ENCODE measurements around the gene KLF3. TPM values are rescaled to one million over a fixed set of nuclear protein-coding genes. Genes with fewer than 3 reads are reported as not detected.

Gene KLF3
- total and polyA plus RNA-seq, 9 of the 15 experiments (the other 6 are each of a cell fraction or from before 2014, with no cell fraction given) = 9.9 to 47.2 (median 18.1) TPM

DNA sequence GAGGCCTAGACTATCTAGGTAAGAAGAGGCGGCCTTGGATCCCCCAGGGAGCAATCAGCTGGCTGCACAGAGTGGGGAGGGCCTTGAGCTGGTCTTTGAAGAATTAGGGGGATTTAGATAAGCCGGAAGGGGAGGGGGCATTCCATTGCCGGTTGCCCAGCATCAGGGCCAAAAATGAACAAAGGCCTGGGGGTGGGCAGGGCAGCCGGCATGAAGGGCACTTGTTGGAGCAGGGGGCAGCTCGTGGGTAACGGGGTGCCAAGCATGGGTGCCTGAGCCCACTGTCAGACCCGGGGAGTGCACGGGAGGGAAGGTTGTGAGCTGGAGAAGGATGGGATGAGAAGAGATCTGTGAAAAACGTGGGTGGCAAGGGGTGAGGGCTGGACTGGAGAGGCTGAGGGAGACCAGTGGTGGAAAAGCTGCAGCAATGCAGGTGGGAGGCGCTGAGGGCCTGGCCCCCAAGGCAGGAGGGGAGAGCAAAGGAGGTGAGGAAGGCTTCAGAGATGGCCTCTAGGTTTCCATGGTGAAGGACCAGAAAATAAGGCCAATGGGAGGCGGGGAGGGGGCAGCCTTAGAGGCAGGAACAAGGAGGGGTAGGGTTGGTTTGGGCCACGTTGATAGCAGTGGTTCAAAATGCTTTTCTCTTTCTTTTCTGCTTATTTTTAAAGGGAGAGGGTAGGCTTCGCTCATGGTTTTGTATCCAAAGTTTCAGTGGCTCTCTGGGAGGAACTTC is 8.6 kb downstream of the KLF3 start (continued):
- TF ChIP-seq, protein P1, sequence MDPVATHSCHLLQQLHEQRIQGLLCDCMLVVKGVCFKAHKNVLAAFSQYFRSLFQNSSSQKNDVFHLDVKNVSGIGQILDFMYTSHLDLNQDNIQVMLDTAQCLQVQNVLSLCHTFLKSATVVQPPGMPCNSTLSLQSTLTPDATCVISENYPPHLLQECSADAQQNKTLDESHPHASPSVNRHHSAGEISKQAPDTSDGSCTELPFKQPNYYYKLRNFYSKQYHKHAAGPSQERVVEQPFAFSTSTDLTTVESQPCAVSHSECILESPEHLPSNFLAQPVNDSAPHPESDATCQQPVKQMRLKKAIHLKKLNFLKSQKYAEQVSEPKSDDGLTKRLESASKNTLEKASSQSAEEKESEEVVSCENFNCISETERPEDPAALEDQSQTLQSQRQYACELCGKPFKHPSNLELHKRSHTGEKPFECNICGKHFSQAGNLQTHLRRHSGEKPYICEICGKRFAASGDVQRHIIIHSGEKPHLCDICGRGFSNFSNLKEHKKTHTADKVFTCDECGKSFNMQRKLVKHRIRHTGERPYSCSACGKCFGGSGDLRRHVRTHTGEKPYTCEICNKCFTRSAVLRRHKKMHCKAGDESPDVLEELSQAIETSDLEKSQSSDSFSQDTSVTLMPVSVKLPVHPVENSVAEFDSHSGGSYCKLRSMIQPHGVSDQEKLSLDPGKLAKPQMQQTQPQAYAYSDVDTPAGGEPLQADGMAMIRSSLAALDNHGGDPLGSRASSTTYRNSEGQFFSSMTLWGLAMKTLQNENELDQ (CRISPR knock-in tag; IDR thresholded peaks at IDR 0.05; ENCODE audit: borderline replicate concordance) = no peak
- no peak for TF ChIP-seq ZNF586 (CRISPR knock-in tag; conservative IDR thresholded peaks at IDR 0.05)
- no peak for TF ChIP-seq RBM34 (IDR thresholded peaks at IDR 0.05; ENCODE audit: borderline replicate concordance, insufficient read depth, low read length)
- peak in 1 of 2 experiments; percentile 22; a peak in 1 of 4 replicates for TF ChIP-seq MLLT1 (IDR thresholded peaks at IDR 0.05)
- no peak for TF ChIP-seq CBFA2T3 (IDR thresholded peaks at IDR 0.05)
- TF ChIP-seq ARID1B (IDR thresholded peaks at IDR 0.05) = no peak; the same call in 1 of the 2 replicates
- TF ChIP-seq ZNF780A (CRISPR knock-in tag; IDR thresholded peaks at IDR 0.05) = no peak
- TF ChIP-seq FOXA1 (IDR thresholded peaks at IDR 0.05; ENCODE audit: borderline replicate concordance) = no peak
- TF ChIP-seq WHSC1 (IDR thresholded peaks at IDR 0.05; ENCODE audit: low read length) = no peak
- no peak for TF ChIP-seq TFAM (CRISPR knock-in tag; conservative IDR thresholded peaks at IDR 0.05)
- TF ChIP-seq ZC3H11A (IDR thresholded peaks at IDR 0.05; ENCODE audit: low read depth, low read length) = no peak
- no peak for TF ChIP-seq ZEB2 (IDR thresholded peaks at IDR 0.05)
- no peak for TF ChIP-seq GATAD2A (IDR thresholded peaks at IDR 0.05)
- TF ChIP-seq STAT5A (IDR thresholded peaks at IDR 0.05; ENCODE audit: borderline replicate concordance, low read length) = no peak
- TF ChIP-seq RFX1 (IDR thresholded peaks at IDR 0.05) = peak; percentile 77
- peak; percentile 18; the same call in 1 of the 2 replicates for TF ChIP-seq RBFOX2 (IDR thresholded peaks at IDR 0.05; ENCODE audit: low read depth, low read length)
- no peak for TF ChIP-seq MTA2 (IDR thresholded peaks at IDR 0.05; ENCODE audit: low read depth)
- TF ChIP-seq MIER1 (IDR thresholded peaks at IDR 0.05; ENCODE audit: low read depth) = 0 out of 2 replicates have a peak, but pooled peaks have one; percentile 26
- 0 out of 2 replicates have a peak, but pooled peaks have one; percentile 27 for TF ChIP-seq HLTF (IDR thresholded peaks at IDR 0.05)
- TF ChIP-seq EGR1 (conservative IDR thresholded peaks at IDR 0.05) = peak; percentile 54
- no peak for TF ChIP-seq RNF219 (CRISPR knock-in tag; IDR thresholded peaks at IDR 0.05)
- TF ChIP-seq MXI1 (IDR thresholded peaks at IDR 0.05; ENCODE audit: low read depth, low read length) = no peak
- 0 out of 2 replicates have a peak, but pooled peaks have one; percentile 65 for TF ChIP-seq TCF7 (IDR thresholded peaks at IDR 0.05; ENCODE audit: borderline replicate concordance)
- no peak for TF ChIP-seq FOSL1 (tag; conservative IDR thresholded peaks at IDR 0.05)
- no peak for TF ChIP-seq HMG20B (CRISPR knock-in tag; IDR thresholded peaks at IDR 0.05)
- no peak for TF ChIP-seq SIRT6 (IDR thresholded peaks at IDR 0.05; ENCODE audit: low read depth, low read length)
- no peak for TF ChIP-seq EP300 (IDR thresholded peaks at IDR 0.05; ENCODE audit: low read length)

Measured in K562 (cell line).